OCI-LY1 (cell line): ENCODE data around the gene FOXS1.

Experiments
- H2AFZ ChIP-seq: fragments of 200-600 bp; sonication (generic), shearing (Covaris generic); 2 replicates; pipeline ENCODE4 v1.6.0; 2014; ENCODE audit warnings: antibody characterized with exemption, mild to moderate bottlenecking, low read length
- H3F3A ChIP-seq: fragments of 200-600 bp; sonication (generic), shearing (Covaris generic); 2 replicates; pipeline ENCODE4 v1.6.0; 2014; ENCODE audit warnings: mild to moderate bottlenecking, antibody characterized with exemption, low read length, moderate library complexity; ENCODE audit not compliant: insufficient read depth
- H3K27ac ChIP-seq: fragments of 200-600 bp; sonication (generic); 2 replicates; pipeline ENCODE4 v1.5.1; 2014; ENCODE audit warnings: low read length, mixed run types, mild to moderate bottlenecking, low read depth; ENCODE audit not compliant: poor library complexity, severe bottlenecking
- H3K27me3 ChIP-seq: fragments of 200-600 bp; sonication (generic); 2 replicates; pipeline ENCODE4 v1.6.0; 2014; ENCODE audit warnings: antibody characterized with exemption, mild to moderate bottlenecking, low read length, moderate library complexity; ENCODE audit not compliant: insufficient read depth
- H3K36me3 ChIP-seq: fragments of 200-600 bp; sonication (generic); 2 replicates; pipeline ENCODE4 v1.6.1; 2014; ENCODE audit warnings: mild to moderate bottlenecking, antibody characterized with exemption, low read length, moderate library complexity, mixed read lengths; ENCODE audit not compliant: insufficient read depth
- H3K4me1 ChIP-seq: fragments of 200-600 bp; sonication (generic); 2 replicates; pipeline ENCODE4 v1.5.1; 2014; ENCODE audit warnings: mild to moderate bottlenecking, low read length, moderate library complexity; ENCODE audit not compliant: insufficient read depth, severe bottlenecking
- H3K4me2 ChIP-seq: fragments of 200-600 bp; sonication (generic), shearing (Covaris generic); 2 replicates; pipeline ENCODE4 v1.6.1; 2014; ENCODE audit warnings: low read length
- H3K4me3 ChIP-seq: fragments of 200-600 bp; sonication (generic); 2 replicates; pipeline ENCODE4 v1.5.1; 2014; ENCODE audit warnings: low read length, low read depth, mild to moderate bottlenecking, mixed read lengths; ENCODE audit not compliant: poor library complexity, severe bottlenecking
- H3K79me2 ChIP-seq: fragments of 200-600 bp; shearing (Covaris generic); 2 replicates; pipeline ENCODE4 v1.6.1; 2016; ENCODE audit warnings: mixed run types, low read length, mixed read lengths; ENCODE audit not compliant: insufficient read depth
- H3K9ac ChIP-seq: fragments of 200-600 bp; sonication (generic), shearing (Covaris generic); 2 replicates; pipeline ENCODE4 v1.6.1; 2014; ENCODE audit warnings: mild to moderate bottlenecking, low read length, mixed read lengths
- H3K9me2 ChIP-seq: fragments of 200-600 bp; sonication (generic), shearing (Covaris generic); 2 replicates; pipeline ENCODE4 v1.6.1; 2014; ENCODE audit warnings: low read depth, mild to moderate bottlenecking, low read length, mixed read lengths
- H3K9me3 ChIP-seq: fragments of 200-600 bp; shearing (Covaris generic); 2 replicates; pipeline ENCODE4 v1.6.1; 2014; ENCODE audit warnings: low read length, mixed read lengths
- H4K20me1 ChIP-seq: fragments of 200-600 bp; sonication (generic), shearing (Covaris generic); 2 replicates; pipeline ENCODE4 v1.6.0; 2016; ENCODE audit warnings: mild to moderate bottlenecking, low read length; ENCODE audit not compliant: insufficient read depth
- EZH2 ChIP-seq: fragments of 200-600 bp; sonication (generic), shearing (Covaris generic); IDR thresholded peaks from 2 replicates; pipeline ENCODE4 v1.8.0; 2017; ENCODE audit warnings: borderline replicate concordance, mixed run types, mild to moderate bottlenecking, antibody characterized with exemption, low read length, moderate library complexity, mixed read lengths
- TF ChIP-seq, protein P1 (sequence below): fragments of 200-600 bp; sonication (generic), shearing (Covaris generic); IDR thresholded peaks from 2 replicates; pipeline ENCODE4 v1.5.1; 2017; ENCODE audit warnings: mild to moderate bottlenecking, antibody characterized with exemption, low read length, moderate library complexity, mixed read lengths

Gene FOXS1

DNA sequence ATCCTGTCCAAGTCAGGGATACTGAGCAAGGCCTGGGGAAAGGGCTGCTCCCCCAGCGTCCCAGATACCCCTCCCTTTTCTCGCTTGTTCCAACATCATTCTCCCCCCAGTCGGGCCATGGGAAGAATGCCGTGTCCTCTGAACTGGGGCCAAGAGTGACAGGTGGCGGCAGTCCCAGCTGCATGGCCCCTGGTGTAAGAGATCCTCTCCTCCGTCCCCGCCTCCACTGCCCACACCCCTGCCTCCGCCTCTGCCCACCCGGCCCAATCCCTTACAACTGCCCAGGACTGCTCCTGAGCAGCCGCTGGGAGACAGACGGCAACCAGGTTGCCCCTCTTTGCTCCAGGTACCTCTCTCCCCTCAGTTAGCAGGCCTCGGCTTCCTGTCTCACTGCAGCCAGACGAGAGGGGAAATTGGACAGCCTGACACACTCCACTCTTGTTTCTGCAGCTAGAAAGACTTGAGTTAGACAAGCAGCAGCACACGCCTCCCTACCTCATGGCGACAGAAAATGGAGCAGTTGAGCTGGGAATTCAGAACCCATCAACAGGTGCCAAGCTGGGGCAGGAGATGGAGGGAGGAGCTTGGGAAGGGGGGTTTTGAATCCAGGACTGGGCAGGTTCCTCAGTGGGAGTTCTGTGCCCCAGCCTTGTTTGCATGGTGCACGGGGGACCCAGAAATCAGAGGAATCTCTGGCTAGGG is 26.2 kb downstream of the FOXS1 start, which contains the start of gene MYLK2:
Gene MYLK2, plus strand, starts transcription at position 274 of the 702 bp plus-strand sequence. Its CDS starts 225 bp downstream, at position 499.
- H3F3A ChIP-seq: no peaks in the 10 kb centered on the region
- no peaks in the 10 kb centered on the region for H3K79me2 ChIP-seq
- H3K27me3 ChIP-seq: no peaks in the 10 kb centered on the region
- H3K4me2 ChIP-seq: no peak within 1 kb of the TSS
- H3K27ac ChIP-seq: no peak within 1 kb of the TSS
- H3K4me3 ChIP-seq: no peak within 1 kb of the TSS
- H3K9me2 ChIP-seq: no peaks in the 10 kb centered on the region
- H3K4me1 ChIP-seq: no peaks in the 10 kb centered on the region
- no peaks in the 10 kb centered on the region for H3K36me3 ChIP-seq
- no peak within 1 kb of the TSS for H3K9ac ChIP-seq
- no peaks in the 10 kb centered on the region for H4K20me1 ChIP-seq
- TF ChIP-seq, protein P1, sequence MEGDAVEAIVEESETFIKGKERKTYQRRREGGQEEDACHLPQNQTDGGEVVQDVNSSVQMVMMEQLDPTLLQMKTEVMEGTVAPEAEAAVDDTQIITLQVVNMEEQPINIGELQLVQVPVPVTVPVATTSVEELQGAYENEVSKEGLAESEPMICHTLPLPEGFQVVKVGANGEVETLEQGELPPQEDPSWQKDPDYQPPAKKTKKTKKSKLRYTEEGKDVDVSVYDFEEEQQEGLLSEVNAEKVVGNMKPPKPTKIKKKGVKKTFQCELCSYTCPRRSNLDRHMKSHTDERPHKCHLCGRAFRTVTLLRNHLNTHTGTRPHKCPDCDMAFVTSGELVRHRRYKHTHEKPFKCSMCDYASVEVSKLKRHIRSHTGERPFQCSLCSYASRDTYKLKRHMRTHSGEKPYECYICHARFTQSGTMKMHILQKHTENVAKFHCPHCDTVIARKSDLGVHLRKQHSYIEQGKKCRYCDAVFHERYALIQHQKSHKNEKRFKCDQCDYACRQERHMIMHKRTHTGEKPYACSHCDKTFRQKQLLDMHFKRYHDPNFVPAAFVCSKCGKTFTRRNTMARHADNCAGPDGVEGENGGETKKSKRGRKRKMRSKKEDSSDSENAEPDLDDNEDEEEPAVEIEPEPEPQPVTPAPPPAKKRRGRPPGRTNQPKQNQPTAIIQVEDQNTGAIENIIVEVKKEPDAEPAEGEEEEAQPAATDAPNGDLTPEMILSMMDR: no peak
- no peak for TF ChIP-seq EZH2
- no peaks in the 10 kb centered on the region for H3K9me3 ChIP-seq
- no peak within 1 kb of the TSS for H2AFZ ChIP-seq

DNA sequence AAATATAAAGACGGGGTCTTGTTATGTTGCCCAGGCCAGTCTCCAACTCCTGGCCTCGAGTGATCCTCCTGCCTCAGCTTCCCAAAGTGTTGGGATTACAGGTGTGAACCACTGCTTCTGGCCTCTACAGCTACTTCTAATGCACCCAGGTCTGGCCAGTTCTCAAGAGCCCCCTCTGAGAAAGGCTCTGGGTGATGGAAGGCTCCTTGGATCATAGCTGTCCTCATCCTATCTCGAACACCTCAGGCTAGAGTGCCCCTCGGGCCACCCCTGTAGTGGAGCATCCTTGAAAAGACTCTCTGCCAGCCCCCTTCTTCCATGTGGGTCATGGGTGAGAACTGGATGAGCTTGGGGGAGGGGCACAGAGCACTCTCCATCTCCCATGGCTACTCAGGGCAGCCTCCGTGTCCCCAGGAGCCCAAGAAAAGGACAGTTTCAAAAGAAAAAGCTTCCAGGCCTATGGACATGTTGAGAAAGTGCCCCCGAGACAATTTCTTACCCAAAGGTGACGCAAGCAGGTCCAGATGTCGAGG is 27.0 kb downstream of the FOXS1 start:
- H3K79me2 ChIP-seq: no peaks in the 10 kb centered on the region
- no peak overlapping the region for H2AFZ ChIP-seq
- no peaks in the 10 kb centered on the region for H3K4me1 ChIP-seq
- no peak overlapping the region for H3K4me3 ChIP-seq
- H3F3A ChIP-seq: no peaks in the 10 kb centered on the region
- H3K27ac ChIP-seq: no peak overlapping the region
- no peaks in the 10 kb centered on the region for H3K36me3 ChIP-seq
- H3K9ac ChIP-seq: no peak overlapping the region
- no peaks in the 10 kb centered on the region for H3K9me2 ChIP-seq
- TF ChIP-seq EZH2: no peak
- TF ChIP-seq, protein P1: no peak
- no peak overlapping the region for H3K4me2 ChIP-seq
- H4K20me1 ChIP-seq: no peaks in the 10 kb centered on the region
- H3K9me3 ChIP-seq: no peaks in the 10 kb centered on the region
- H3K27me3 ChIP-seq: no peaks in the 10 kb centered on the region

DNA sequence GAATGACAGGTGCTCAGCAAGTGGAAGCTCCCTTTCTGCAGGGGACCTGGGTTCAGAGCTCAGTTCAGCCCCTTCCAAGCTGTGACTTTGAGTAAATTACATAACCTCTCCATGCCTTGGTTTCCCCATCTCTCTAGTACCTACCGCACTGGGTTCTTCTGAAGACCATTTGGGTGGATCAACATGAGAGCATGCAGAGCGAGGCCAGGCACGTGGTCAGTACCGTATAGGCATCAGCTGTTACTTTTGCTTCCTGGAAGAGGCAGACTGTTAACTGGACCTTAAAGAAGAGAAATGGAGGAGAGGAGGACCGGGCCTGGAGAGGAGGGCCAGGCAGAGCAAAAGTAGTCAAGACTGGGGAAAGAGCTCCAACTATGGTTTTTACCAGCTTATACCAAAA is 27.9 kb downstream of the FOXS1 start:
- H3K9me2 ChIP-seq: no peaks in the 10 kb centered on the region
- no peak overlapping the region for H3K4me2 ChIP-seq
- no peaks in the 10 kb centered on the region for H4K20me1 ChIP-seq
- H3K27me3 ChIP-seq: no peaks in the 10 kb centered on the region
- TF ChIP-seq, protein P1: no peak
- no peak for TF ChIP-seq EZH2
- no peaks in the 10 kb centered on the region for H3K9me3 ChIP-seq
- no peaks in the 10 kb centered on the region for H3K36me3 ChIP-seq
- no peaks in the 10 kb centered on the region for H3F3A ChIP-seq
- H3K27ac ChIP-seq: no peak overlapping the region
- no peaks in the 10 kb centered on the region for H3K79me2 ChIP-seq
- H3K4me3 ChIP-seq: no peak overlapping the region
- H3K4me1 ChIP-seq: no peaks in the 10 kb centered on the region
- H2AFZ ChIP-seq: no peak overlapping the region
- H3K9ac ChIP-seq: no peak overlapping the region
